Liver (tissue), 3 donors: ENCODE data around the gene GPC1.

Experiments
- ATF3 ChIP-seq: IDR thresholded peaks from 2 replicates; pipeline ENCODE4 v1.6.1; 2016; ENCODE audit warnings: antibody characterized with exemption
- CTCF ChIP-seq: fragments of 150-350 bp; IDR thresholded peaks from 2 replicates; pipeline ENCODE4 v1.5.1; 2017; ENCODE audit warnings: improper control_type of control experiment, low read depth, low read length; ENCODE audit not compliant: missing input control
- EGR1 ChIP-seq, 2 donors: IDR thresholded peaks; 2 replicates each; pipeline ENCODE4 v1.6.1; 2016 to 2018; ENCODE audit warnings: antibody characterized with exemption in 2 of 2, low read depth in 2 of 2
- FOXA1 ChIP-seq: IDR thresholded peaks from 2 replicates; pipeline ENCODE4 v1.6.1; 2016; ENCODE audit warnings: antibody characterized with exemption
- GABPA ChIP-seq, 2 donors: IDR thresholded peaks in 1 of 2; conservative IDR thresholded peaks in 1 of 2; 2 replicates each; pipeline ENCODE4 v1.6.1; 2016; ENCODE audit warnings: antibody characterized with exemption in 2 of 2, mild to moderate bottlenecking in 1 of 2, moderate library complexity in 1 of 2
- HNF4A ChIP-seq, 2 donors: conservative IDR thresholded peaks; 2 replicates each; pipeline ENCODE4 v1.6.1; 2016; ENCODE audit warnings: antibody characterized with exemption in 2 of 2, mild to moderate bottlenecking in 2 of 2
- MAX ChIP-seq: IDR thresholded peaks from 2 replicates; pipeline ENCODE4 v1.6.1; 2016; ENCODE audit warnings: antibody characterized with exemption
- RAD21 ChIP-seq, 2 donors: IDR thresholded peaks; 2 replicates each; pipeline ENCODE4 v1.6.1; 2016; ENCODE audit warnings: antibody characterized with exemption in 2 of 2, mild to moderate bottlenecking in 2 of 2
- REST ChIP-seq: IDR thresholded peaks from 2 replicates; pipeline ENCODE4 v1.6.1; 2016; ENCODE audit warnings: antibody characterized with exemption, mild to moderate bottlenecking
- SP1 ChIP-seq: IDR thresholded peaks from 2 replicates; pipeline ENCODE4 v1.6.1; 2018; ENCODE audit warnings: antibody characterized with exemption, mild to moderate bottlenecking
- TAF1 ChIP-seq: conservative IDR thresholded peaks from 2 replicates; pipeline ENCODE4 v1.6.1; 2016; ENCODE audit warnings: antibody characterized with exemption, mild to moderate bottlenecking
- YY1 ChIP-seq: IDR thresholded peaks from 2 replicates; pipeline ENCODE4 v1.6.1; 2016; ENCODE audit warnings: antibody characterized with exemption, mild to moderate bottlenecking
- ZBTB33 ChIP-seq: IDR thresholded peaks from 2 replicates; pipeline ENCODE4 v1.6.1; 2016; ENCODE audit warnings: antibody characterized with exemption
- donor health status: healthy.
- donor health status: healthy.

- no peak for TF ChIP-seq ZBTB33
- no peak for TF ChIP-seq CTCF
- TF ChIP-seq HNF4A (conservative IDR thresholded peaks at IDR 0.05): no peak
- no peak for TF ChIP-seq TAF1
- TF ChIP-seq RAD21 (IDR thresholded peaks at IDR 0.05): no peak
- no peak for TF ChIP-seq SP1
- no peak for TF ChIP-seq YY1
- TF ChIP-seq REST: no peak
- no peak for TF ChIP-seq GABPA (IDR thresholded peaks at IDR 0.05 in 1 of 2, conservative IDR thresholded peaks at IDR 0.05 in 1 of 2)
- no peak for TF ChIP-seq ATF3
- TF ChIP-seq MAX: no peak
- TF ChIP-seq EGR1 (IDR thresholded peaks at IDR 0.05; ENCODE audit: low read depth in 2 of 2): no peak
- no peak for TF ChIP-seq FOXA1
Observed at GRCh38 chr2:240403396-240404104, 31.9 kb upstream of the GPC1 start.
